Endothelial cell of umbilical vein (primary cell): ENCODE data around the gene MED22. TPM values are rescaled to one million over a fixed set of nuclear protein-coding genes. Genes with fewer than 3 reads are reported as not detected.
A peak's percentile ranks its signal among the peaks of the same experiment; 100 is the strongest.

Source experiments
- BruUV-seq: library from RNA; stranded (reverse); fragments of 400-500 nt; replicated peaks from 2 replicates; lab custom pipeline; 2021; lab: Mats Ljungman, UMichigan
- CTCF ChIA-PET: fragments of 300-600, 350-600 bp; sonication (Branson Sonifier 250); formaldehyde crosslinking; loops from one replicate; lab custom pipeline; 2021; ENCODE audit warnings: antibody characterized with exemption, inconsistent platforms; lab: Charles Lee
- POLR2A ChIA-PET: fragments of 300-600, 350-600 bp; sonication (Branson Sonifier 250); formaldehyde crosslinking; loops from one replicate; lab custom pipeline; 2021; ENCODE audit warnings: antibody characterized with exemption, inconsistent platforms; lab: Charles Lee
- DNase-seq: peaks from one replicate; pipeline ENCODE4 v3.0.0-alpha.2; 2011; ENCODE audit warnings: low read depth, low spot score
- FAIRE-seq: peaks from 2 replicates; lab custom pipeline; 2011; peaks lifted over from hg19 to GRCh38; lab: Jason Lieb, UNC
- H2AFZ ChIP-seq: 2 replicates; pipeline ENCODE4 v1.6.0; 2012; ENCODE audit warnings: low read depth, low read length, control low read depth, inconsistent platforms
- H3K27ac ChIP-seq: 2 replicates; pipeline ENCODE4 v1.5.1; 2011; ENCODE audit warnings: low read depth, mild to moderate bottlenecking, control low read depth, low read length, moderate library complexity; ENCODE audit not compliant: insufficient read depth
- H3K27me3 ChIP-seq, 2 experiments: 2 replicates each; pipeline versions ENCODE4 v1.6.0 to v1.6.1; 2011; ENCODE audit warnings: low read length in 2 of 2, mixed read lengths in 1 of 2; ENCODE audit not compliant: control insufficient read depth in 2 of 2, insufficient read depth in 2 of 2
- H3K36me3 ChIP-seq, 2 experiments: 2 replicates in 1 of 2; 3 replicates in 1 of 2; pipeline ENCODE4 v1.5.1; 2011; ENCODE audit warnings: low read length in 2 of 2, mild to moderate bottlenecking in 1 of 2, moderate library complexity in 1 of 2; ENCODE audit not compliant: control insufficient read depth in 2 of 2, insufficient read depth in 2 of 2; ENCODE audit errors: extremely low read depth in 1 of 2
- H3K4me1 ChIP-seq: 3 replicates; pipeline ENCODE4 v1.5.1; 2011; ENCODE audit warnings: mild to moderate bottlenecking, low read length; ENCODE audit not compliant: control insufficient read depth, insufficient read depth; ENCODE audit errors: extremely low read depth
- H3K4me2 ChIP-seq: 2 replicates; pipeline ENCODE4 v1.6.1; 2011; ENCODE audit warnings: low read length, control low read depth, mixed read lengths; ENCODE audit not compliant: insufficient read depth
- H3K4me3 ChIP-seq, 3 experiments: fragments of 200-600 bp in 1 of 3; sonication (generic), shearing (Covaris generic) in 1 of 3; replicated peaks in 1 of 3; 2 replicates each; pipeline ENCODE4 v1.5.1; 2011 to 2016; ENCODE audit warnings: control low read depth in 3 of 3, low read length in 3 of 3, mild to moderate bottlenecking in 2 of 3, inconsistent platforms in 1 of 3, low read depth in 1 of 3, moderate library complexity in 1 of 3; ENCODE audit not compliant: insufficient read depth in 1 of 3
- H3K79me2 ChIP-seq: 2 replicates; pipeline ENCODE4 v1.6.0; 2012; ENCODE audit warnings: low read length, inconsistent platforms; ENCODE audit not compliant: control insufficient read depth, insufficient read depth
- H3K9ac ChIP-seq: replicated peaks from 2 replicates; pipeline ENCODE3; 2011; ENCODE audit warnings: low read length, control low read depth; ENCODE audit not compliant: insufficient read depth; ENCODE audit errors: extremely low read depth
- H3K9me1 ChIP-seq: replicated peaks from 3 replicates; pipeline ENCODE4 v1.6.0; 2011; ENCODE audit warnings: mild to moderate bottlenecking, low read length; ENCODE audit not compliant: control insufficient read depth, insufficient read depth; ENCODE audit errors: extremely low read depth
- H3K9me3 ChIP-seq: replicated peaks from 2 replicates; pipeline ENCODE4 v1.5.1; 2012; ENCODE audit warnings: low read length, inconsistent platforms; ENCODE audit not compliant: control insufficient read depth, insufficient read depth
- H4K20me1 ChIP-seq: replicated peaks from 2 replicates; pipeline ENCODE3; 2011; ENCODE audit warnings: mild to moderate bottlenecking, low read length; ENCODE audit not compliant: control insufficient read depth, insufficient read depth; ENCODE audit errors: extremely low read depth
- FOS ChIP-seq: IDR thresholded peaks from 2 replicates; pipeline ENCODE4 v1.6.1; 2011; ENCODE audit warnings: mild to moderate bottlenecking, low read length, moderate library complexity, borderline replicate concordance; ENCODE audit not compliant: insufficient read depth
- GATA2 ChIP-seq: IDR thresholded peaks from 2 replicates; pipeline ENCODE4 v1.7.0; 2011; ENCODE audit warnings: low read depth, mild to moderate bottlenecking, moderate library complexity, mixed read lengths, low read length; ENCODE audit not compliant: insufficient read length, insufficient read depth
- POLR2A ChIP-seq: IDR thresholded peaks from 2 replicates; pipeline ENCODE4 v1.6.1; 2012; ENCODE audit warnings: low read depth, mild to moderate bottlenecking, control low read depth, low read length
- POLR2AphosphoS5 ChIP-seq: IDR thresholded peaks from 2 replicates; pipeline ENCODE4 v1.6.1; 2012; ENCODE audit warnings: low read depth, mild to moderate bottlenecking, control low read depth, low read length, moderate library complexity; ENCODE audit not compliant: insufficient read depth
- dilution Hi-C: fragments of 300-500 bp; cut with MboI; formaldehyde crosslinking; loops from one replicate; pipeline ENCODE4 v1.15.0; 2019; ENCODE audit warnings: low sequenced_read_pairs; ENCODE audit not compliant: extremely low pct_ligation_motif_present
- intact Hi-C: fragments of 100-400 bp; cut with micrococcal nuclease; formaldehyde crosslinking; loops from one replicate; pipeline ENCODE4 v1.10.0; 2022
- polyA plus RNA-seq, 4 experiments: library from polyadenylated mRNA; depleted of rRNA in 3 of 4; stranded (reverse) in 3 of 4; unstranded in 1 of 4; fragments of >200 nt; gene quantifications; 2 replicates each; pipeline versions ENCODE4 v1.2.1 to v1.2.3, GENCODE V29; 2011 to 2012; ENCODE audit warnings: missing spikeins in 1 of 4
- total RNA-seq: library from RNA; stranded (reverse); gene quantifications from 2 replicates; pipeline ENCODE4 v1.2.3, GENCODE V29; 2021
- TF ChIP-seq, protein P1 (sequence below), 2 donors: IDR thresholded peaks; 1 replicate in 1 of 2; 2 replicates in 1 of 2; pipeline ENCODE4 v1.5.1; 2011; ENCODE audit warnings: low read length in 2 of 2, mild to moderate bottlenecking in 2 of 2, moderate library complexity in 2 of 2, control low read depth in 1 of 2, inconsistent platforms in 1 of 2, low read depth in 1 of 2; ENCODE audit not compliant: insufficient read depth in 1 of 2; ENCODE audit errors: extremely low read depth in 1 of 2

Gene MED22
- total and polyA plus RNA-seq, 2 donors (not counting 3 experiments of a cell fraction or from before 2014, with no cell fraction given): 25.7 to 27.4 TPM

DNA sequence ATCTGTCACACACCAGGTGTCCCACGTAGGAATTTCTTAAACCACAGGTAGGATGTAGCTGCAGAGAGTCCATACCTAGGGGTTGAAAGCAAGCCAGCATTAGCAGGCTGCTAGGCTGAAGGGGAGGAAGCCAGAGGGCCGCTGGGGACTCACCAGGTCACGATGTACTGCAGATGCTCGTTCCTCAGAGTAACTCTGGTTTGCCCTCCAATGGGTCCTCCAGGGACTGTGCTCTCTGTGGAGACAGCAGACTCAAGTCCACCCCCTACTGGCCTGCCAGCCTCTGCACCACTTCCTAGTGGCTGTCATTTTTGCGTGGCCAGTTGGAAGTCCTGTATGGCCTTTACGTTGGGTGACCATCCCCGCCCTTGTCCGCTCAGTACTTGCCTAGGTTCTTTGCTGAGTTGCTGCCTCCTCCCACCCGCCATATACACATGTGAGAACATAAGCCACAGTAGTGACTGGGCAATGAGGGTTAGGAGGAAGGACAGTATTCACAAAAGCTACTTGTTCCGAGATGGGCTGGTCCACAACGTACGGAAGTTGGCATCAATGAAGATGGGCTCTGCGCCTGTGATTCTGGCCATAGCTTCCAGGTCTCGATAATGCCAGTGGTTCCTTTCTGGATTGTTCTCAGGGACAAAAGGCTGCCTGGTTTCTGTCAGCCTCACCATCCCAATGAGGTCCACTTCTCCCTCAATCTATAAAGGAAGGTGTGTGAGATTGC, 4.1 kb upstream of the MED22 start:
- ChIA-PET POLR2A (interaction anchor here (1.6 kb wide), 1 partner anchor 10 kb away, joined by 3 read pairs; no protein-coding TSS in a partner anchor), CTCF (no interaction called here)
- Histone ChIP-seq H3K27me3 (no peaks in the 10 kb centered on the region), H3K4me2 (no peak overlapping the region), H3K9me3 (no peaks in the 10 kb centered on the region), H3K9ac (no peak overlapping the region), H3K36me3 (peaks cover 15 to 28% of the 10 kb centered on the region in 2 experiments), H3K79me2 (peaks cover 28% of the 10 kb centered on the region), H3K4me1 (peaks cover 21% of the 10 kb centered on the region), H3K9me1 (no peaks in the 10 kb centered on the region), H3K4me3 (no peak overlapping the region), H3K27ac (no peak overlapping the region), H2AFZ (no peak overlapping the region), H4K20me1 (no peaks in the 10 kb centered on the region)
- dilution Hi-C loops (no loop called here), intact Hi-C loops (no loop called here)
- TF ChIP-seq FOS: no peak
- TF ChIP-seq, protein P1, sequence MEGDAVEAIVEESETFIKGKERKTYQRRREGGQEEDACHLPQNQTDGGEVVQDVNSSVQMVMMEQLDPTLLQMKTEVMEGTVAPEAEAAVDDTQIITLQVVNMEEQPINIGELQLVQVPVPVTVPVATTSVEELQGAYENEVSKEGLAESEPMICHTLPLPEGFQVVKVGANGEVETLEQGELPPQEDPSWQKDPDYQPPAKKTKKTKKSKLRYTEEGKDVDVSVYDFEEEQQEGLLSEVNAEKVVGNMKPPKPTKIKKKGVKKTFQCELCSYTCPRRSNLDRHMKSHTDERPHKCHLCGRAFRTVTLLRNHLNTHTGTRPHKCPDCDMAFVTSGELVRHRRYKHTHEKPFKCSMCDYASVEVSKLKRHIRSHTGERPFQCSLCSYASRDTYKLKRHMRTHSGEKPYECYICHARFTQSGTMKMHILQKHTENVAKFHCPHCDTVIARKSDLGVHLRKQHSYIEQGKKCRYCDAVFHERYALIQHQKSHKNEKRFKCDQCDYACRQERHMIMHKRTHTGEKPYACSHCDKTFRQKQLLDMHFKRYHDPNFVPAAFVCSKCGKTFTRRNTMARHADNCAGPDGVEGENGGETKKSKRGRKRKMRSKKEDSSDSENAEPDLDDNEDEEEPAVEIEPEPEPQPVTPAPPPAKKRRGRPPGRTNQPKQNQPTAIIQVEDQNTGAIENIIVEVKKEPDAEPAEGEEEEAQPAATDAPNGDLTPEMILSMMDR (IDR thresholded peaks at IDR 0.05; ENCODE audit: extremely low read depth in 1 of 2, insufficient read depth in 1 of 2, low read depth in 1 of 2, low read length in 2 of 2): peak; percentile 49 to 65
- TF ChIP-seq GATA2: no peak
- peak; percentile 38 for TF ChIP-seq POLR2AphosphoS5
- TF ChIP-seq POLR2A: peak; percentile 82
- DNase-seq: peak; percentile 48
- BruUV-seq: no TSS peak
- peak; percentile 85 for FAIRE-seq
